ENCODE measurements around the gene PKD1. TPM values are rescaled to one million over a fixed set of nuclear protein-coding genes. Genes with fewer than 3 reads are reported as not detected.

The PKD1 gene
- total RNA-seq, 1 experiment from 2014 or later: 91.5 TPM

DNA sequence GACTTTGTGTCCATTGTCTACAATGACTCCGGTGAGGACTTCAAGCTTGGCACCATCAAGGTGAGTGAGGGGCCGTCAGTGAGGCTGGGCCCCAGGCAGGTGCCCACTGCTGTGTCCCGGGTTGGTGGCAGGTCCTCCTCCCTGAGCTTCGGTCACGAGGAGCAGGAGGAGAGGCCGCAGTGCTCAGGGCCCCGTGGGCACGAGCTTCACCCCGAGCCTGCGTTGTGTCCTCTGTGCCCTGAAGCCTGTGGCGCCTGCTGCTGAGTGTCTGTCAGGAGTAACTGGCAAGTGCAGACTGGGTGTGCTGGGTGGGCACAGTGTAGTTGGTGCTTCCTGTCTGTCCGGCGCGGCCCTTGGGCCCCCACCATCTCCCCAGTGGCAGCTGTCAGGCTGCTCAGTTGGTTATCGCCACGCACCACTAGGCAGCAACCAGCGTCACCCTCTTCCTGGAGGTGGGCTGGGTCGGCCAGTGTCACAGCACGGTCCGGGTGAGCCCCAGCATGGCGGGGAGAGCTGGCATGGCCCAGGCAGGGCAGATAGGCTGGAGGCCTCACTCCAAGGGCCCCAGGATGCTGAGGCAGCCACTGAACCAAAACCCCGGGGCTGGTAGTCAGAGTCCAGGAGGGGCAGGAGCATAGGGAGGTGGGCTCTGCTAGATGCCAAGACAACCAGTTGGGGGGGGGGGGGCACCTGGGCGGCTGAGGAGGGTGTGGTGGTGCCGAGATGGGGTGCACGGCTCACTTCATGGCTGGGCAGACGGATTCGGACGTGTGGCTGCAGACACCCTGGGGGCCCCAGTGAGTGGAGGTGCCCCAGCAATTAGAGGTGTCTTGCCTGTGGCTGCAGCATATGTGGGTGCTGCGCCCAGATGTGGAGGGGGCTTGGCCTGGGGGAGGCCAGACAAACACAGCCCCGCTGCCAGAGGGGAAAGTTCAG, 48.6 kb downstream of the PKD1 start:
- intact Hi-C loops (cut with micrococcal nuclease; ENCODE audit: unreplicated experiment): no loop called here
- no peak overlapping the region for H2AFZ ChIP-seq
- POLR2A ChIA-PET (ENCODE audit: unreplicated experiment): interaction anchor here (0.6 kb wide), 1 partner anchor 91 kb away, joined by 3 read pairs; no protein-coding TSS in a partner anchor

DNA sequence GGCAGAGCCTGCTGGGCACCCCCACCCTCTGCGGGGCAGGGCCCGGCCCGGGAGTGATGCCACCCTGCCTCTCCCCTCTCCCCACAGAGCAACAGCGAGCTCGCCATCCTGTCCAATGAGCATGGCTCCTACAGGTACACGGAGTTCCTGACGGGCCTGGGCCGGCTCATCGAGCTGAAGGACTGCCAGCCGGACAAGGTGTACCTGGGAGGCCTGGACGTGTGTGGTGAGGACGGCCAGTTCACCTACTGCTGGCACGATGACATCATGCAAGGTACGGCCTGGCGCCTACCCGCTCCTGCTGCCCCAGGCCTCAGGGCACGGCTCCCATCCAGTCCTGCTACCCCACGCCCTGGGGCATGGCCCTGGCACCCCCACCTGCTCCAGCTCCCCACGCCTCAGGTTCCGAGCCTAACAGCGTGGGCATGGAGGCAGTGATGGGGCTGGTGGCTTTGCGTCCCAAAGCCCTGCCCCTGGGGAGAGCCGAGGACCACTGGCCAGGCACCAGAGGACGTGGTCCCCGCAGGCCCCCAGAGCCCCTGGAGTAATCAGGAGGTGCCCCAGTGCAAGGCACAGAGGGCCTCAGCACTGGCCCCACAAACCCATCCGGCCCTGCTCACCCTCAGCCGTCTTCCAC, 49.5 kb downstream of the PKD1 start:
- H2AFZ ChIP-seq: no peak overlapping the region
- ChIA-PET CTCF (no interaction called here), POLR2A (ENCODE audit: unreplicated experiment) (no interaction called here)
- no peak overlapping the region for H3K27ac ChIP-seq
- no peaks in the 10 kb centered on the region for H3K27me3 ChIP-seq (ENCODE audit: insufficient read depth, low read depth)
- H3K4me1 ChIP-seq (replicated peaks; ENCODE audit: insufficient read depth): no peaks in the 10 kb centered on the region
- H3K9me2 ChIP-seq (ENCODE audit: insufficient read depth): no peaks in the 10 kb centered on the region
- no peak for DNase-seq
- no peak overlapping the region for H3K4me3 ChIP-seq
- H3K9me3 ChIP-seq (ENCODE audit: insufficient read depth, low read depth): no peaks in the 10 kb centered on the region
- H3K36me3 ChIP-seq (ENCODE audit: low read depth): no peaks in the 10 kb centered on the region
- H3K4me2 ChIP-seq: no peak overlapping the region
- no peaks in the 10 kb centered on the region for H3K79me2 ChIP-seq (ENCODE audit: low read depth)
- peaks cover 10% of the 10 kb centered on the region; the same call in 1 of the 2 replicates for H3F3A ChIP-seq (ENCODE audit: insufficient read depth, low read depth)
- peaks cover 3% of the 10 kb centered on the region; the same call in 1 of the 2 replicates for H4K20me1 ChIP-seq (ENCODE audit: insufficient read depth)
- intact Hi-C loops (cut with micrococcal nuclease; ENCODE audit: unreplicated experiment): no loop called here
- BruUV-seq (replicated peaks): no TSS peak
- no peak for TF ChIP-seq EZH2 (IDR thresholded peaks at IDR 0.05; ENCODE audit: low read depth)
- TF ChIP-seq, protein P1, sequence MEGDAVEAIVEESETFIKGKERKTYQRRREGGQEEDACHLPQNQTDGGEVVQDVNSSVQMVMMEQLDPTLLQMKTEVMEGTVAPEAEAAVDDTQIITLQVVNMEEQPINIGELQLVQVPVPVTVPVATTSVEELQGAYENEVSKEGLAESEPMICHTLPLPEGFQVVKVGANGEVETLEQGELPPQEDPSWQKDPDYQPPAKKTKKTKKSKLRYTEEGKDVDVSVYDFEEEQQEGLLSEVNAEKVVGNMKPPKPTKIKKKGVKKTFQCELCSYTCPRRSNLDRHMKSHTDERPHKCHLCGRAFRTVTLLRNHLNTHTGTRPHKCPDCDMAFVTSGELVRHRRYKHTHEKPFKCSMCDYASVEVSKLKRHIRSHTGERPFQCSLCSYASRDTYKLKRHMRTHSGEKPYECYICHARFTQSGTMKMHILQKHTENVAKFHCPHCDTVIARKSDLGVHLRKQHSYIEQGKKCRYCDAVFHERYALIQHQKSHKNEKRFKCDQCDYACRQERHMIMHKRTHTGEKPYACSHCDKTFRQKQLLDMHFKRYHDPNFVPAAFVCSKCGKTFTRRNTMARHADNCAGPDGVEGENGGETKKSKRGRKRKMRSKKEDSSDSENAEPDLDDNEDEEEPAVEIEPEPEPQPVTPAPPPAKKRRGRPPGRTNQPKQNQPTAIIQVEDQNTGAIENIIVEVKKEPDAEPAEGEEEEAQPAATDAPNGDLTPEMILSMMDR (conservative IDR thresholded peaks at IDR 0.05): no peak

More for the DNA sequence above, 48.6 kb downstream of the PKD1 start:
- Histone ChIP-seq H3K4me3 (no peak overlapping the region), H3K36me3 (ENCODE audit: low read depth) (no peaks in the 10 kb centered on the region), H3K27me3 (ENCODE audit: insufficient read depth, low read depth) (no peaks in the 10 kb centered on the region), H3K4me2 (no peak overlapping the region), H3K79me2 (ENCODE audit: low read depth) (no peaks in the 10 kb centered on the region), H3K27ac (no peak overlapping the region), H3K9me3 (ENCODE audit: insufficient read depth, low read depth) (no peaks in the 10 kb centered on the region), H4K20me1 (ENCODE audit: insufficient read depth) (peaks cover 3% of the 10 kb centered on the region; the same call in 1 of the 2 replicates), H3K4me1 (replicated peaks; ENCODE audit: insufficient read depth) (no peaks in the 10 kb centered on the region; the same call in 1 of the 2 replicates), H3K9me2 (ENCODE audit: insufficient read depth) (no peaks in the 10 kb centered on the region), H3F3A (ENCODE audit: insufficient read depth, low read depth) (peaks cover 10% of the 10 kb centered on the region; the same call in 1 of the 2 replicates)
- CTCF ChIA-PET: no interaction called here
- DNase-seq: no peak
- TF ChIP-seq, protein P1 (conservative IDR thresholded peaks at IDR 0.05): no peak
- TF ChIP-seq EZH2 (IDR thresholded peaks at IDR 0.05; ENCODE audit: low read depth): no peak
- BruUV-seq (replicated peaks): no TSS peak

DNA sequence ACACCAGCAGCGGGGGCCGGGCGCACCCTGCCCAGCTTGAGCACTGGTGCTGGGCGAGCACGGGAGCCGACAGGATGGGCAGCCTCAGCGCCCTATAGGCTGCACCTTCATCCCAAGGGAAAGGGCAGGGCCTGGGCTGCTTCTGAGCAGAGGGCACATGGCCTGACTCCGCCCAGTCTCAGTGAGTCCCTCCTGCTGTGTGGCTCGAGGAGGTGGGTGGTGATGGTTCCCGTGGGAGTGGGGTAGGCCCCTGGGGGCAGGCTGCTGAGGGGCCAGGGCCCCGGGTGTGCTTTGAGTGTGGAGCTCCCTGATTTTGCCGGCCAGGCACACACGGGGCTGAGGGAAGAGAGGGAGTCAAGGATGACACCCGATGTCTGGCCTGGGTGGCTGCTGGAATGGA, 50.0 kb downstream of the PKD1 start:
- no peaks in the 10 kb centered on the region for H3K9me2 ChIP-seq (ENCODE audit: insufficient read depth)
- no TSS peak for BruUV-seq (replicated peaks)
- H3K4me3 ChIP-seq: no peak overlapping the region
- H3K4me1 ChIP-seq (replicated peaks; ENCODE audit: insufficient read depth): no peaks in the 10 kb centered on the region
- TF ChIP-seq, protein P1 (conservative IDR thresholded peaks at IDR 0.05): no peak
- no peak for TF ChIP-seq EZH2 (IDR thresholded peaks at IDR 0.05; ENCODE audit: low read depth)
- peaks cover 10% of the 10 kb centered on the region; the same call in 1 of the 2 replicates for H3F3A ChIP-seq (ENCODE audit: insufficient read depth, low read depth)
- H3K27me3 ChIP-seq (ENCODE audit: insufficient read depth, low read depth): no peaks in the 10 kb centered on the region
- intact Hi-C loops (cut with micrococcal nuclease; ENCODE audit: unreplicated experiment): no loop called here
- ChIA-PET POLR2A (ENCODE audit: unreplicated experiment) (no interaction called here), CTCF (no interaction called here)
- no peaks in the 10 kb centered on the region for H3K79me2 ChIP-seq (ENCODE audit: low read depth)
- H3K4me2 ChIP-seq: no peak overlapping the region
- no peak overlapping the region for H3K27ac ChIP-seq
- H3K36me3 ChIP-seq (ENCODE audit: low read depth): no peaks in the 10 kb centered on the region
- H4K20me1 ChIP-seq (ENCODE audit: insufficient read depth): peaks cover 3% of the 10 kb centered on the region; the same call in 1 of the 2 replicates
- no peaks in the 10 kb centered on the region for H3K9me3 ChIP-seq (ENCODE audit: insufficient read depth, low read depth)
- no peak for DNase-seq
- no peak overlapping the region for H2AFZ ChIP-seq
